ENCODE results near the gene TCF7. TPM values are rescaled to one million over a fixed set of nuclear protein-coding genes. Genes with fewer than 3 reads are reported as not detected.

TCF7 gene
- polyA plus RNA-seq, 6 donors from 2014 or later: 0.34 to 3.7 (median 2.4) TPM

- Mint-ChIP-seq H3K36me3 (no peaks in the 10 kb centered on the region), H3K27ac (peak overlapping the region in 2 of 6 donors; percentile 78 to 84), H3K27me3 (peaks cover 0 to 8% (median 5%) of the 10 kb centered on the region in 3 donors), H3K4me1 (peaks cover 11 to 18% (median 17%) of the 10 kb centered on the region in 3 donors), H3K9me3 (no peaks in the 10 kb centered on the region), H3K4me3 (peak overlapping the region in 1 of 8 donors; percentile 12)
- ATAC-seq (ENCODE audit: low read depth in 2 of 2) (peak; percentile 53 to 72), DNase-seq (no peak)
Observed at GRCh38 chr5:134122530-134122929, 8.0 kb downstream of the TCF7 start.

- Mint-ChIP-seq H3K36me3 (no peaks in the 10 kb centered on the region), H3K4me1 (peaks cover 11 to 19% (median 18%) of the 10 kb centered on the region in 3 donors), H3K9me3 (no peaks in the 10 kb centered on the region), H3K4me3 (no peak overlapping the region), H3K27ac (peak overlapping the region in 2 of 6 donors; percentile 27 to 84), H3K27me3 (peaks cover 0 to 8% (median 5%) of the 10 kb centered on the region in 3 donors)
- DNase-seq: no peak
- ATAC-seq (ENCODE audit: low read depth in 2 of 2): no peak
Observed at GRCh38 chr5:134123360-134123759, 8.9 kb downstream of the TCF7 start.

GRCh38 chr5:134124289-134125038 is 10.0 kb downstream of the TCF7 start:
- peak; percentile 19 to 48 for ATAC-seq (ENCODE audit: low read depth in 2 of 2)
- peak overlapping the region in 2 of 6 donors; percentile 50 to 61 for H3K27ac Mint-ChIP-seq
- peaks cover 11 to 19% (median 18%) of the 10 kb centered on the region in 3 donors for H3K4me1 Mint-ChIP-seq

GRCh38 chr5:134125039-134126015 is 10.8 kb downstream of the TCF7 start:
- DNase-seq (no peak), ATAC-seq (ENCODE audit: low read depth in 2 of 2) (no peak)
- peak overlapping the region in 4 of 6 donors; percentile 48 to 66 (median 56) for H3K27ac Mint-ChIP-seq
- H3K4me3 Mint-ChIP-seq: no peak overlapping the region
- H3K36me3 Mint-ChIP-seq: no peaks in the 10 kb centered on the region
- H3K27me3 Mint-ChIP-seq: peaks cover 0 to 5% (median 1%) of the 10 kb centered on the region in 3 donors
- H3K4me1 Mint-ChIP-seq: peaks cover 9 to 19% (median 18%) of the 10 kb centered on the region in 3 donors
- H3K9me3 Mint-ChIP-seq: no peaks in the 10 kb centered on the region

More at GRCh38 chr5:134124289-134125038, 10.0 kb downstream of the TCF7 start:
- Mint-ChIP-seq H3K9me3 (no peaks in the 10 kb centered on the region), H3K27me3 (peaks cover 0 to 5% (median 3%) of the 10 kb centered on the region in 3 donors), H3K4me3 (no peak overlapping the region), H3K36me3 (no peaks in the 10 kb centered on the region)
- DNase-seq: no peak

GRCh38 chr5:134127376-134127861 is 12.9 kb downstream of the TCF7 start:
- Mint-ChIP-seq H3K4me1 (peaks cover 17 to 30% (median 19%) of the 10 kb centered on the region in 3 donors), H3K9me3 (no peaks in the 10 kb centered on the region), H3K27ac (peak overlapping the region in 4 of 6 donors; percentile 29 to 88 (median 56)), H3K4me3 (no peak overlapping the region), H3K36me3 (no peaks in the 10 kb centered on the region), H3K27me3 (peaks cover 0 to 5% (median 0%) of the 10 kb centered on the region in 3 donors)
- ATAC-seq (ENCODE audit: low read depth in 2 of 2) (peak; percentile 34 to 47), DNase-seq (no peak)

GRCh38 chr5:134127988-134128647 is 13.6 kb downstream of the TCF7 start:
- no peaks in the 10 kb centered on the region for H3K9me3 Mint-ChIP-seq
- no peak for ATAC-seq (ENCODE audit: low read depth in 2 of 2)
- H3K27ac Mint-ChIP-seq: peak overlapping the region in 2 of 6 donors; percentile 50 to 71
- no peak for DNase-seq
- H3K4me3 Mint-ChIP-seq: no peak overlapping the region
- H3K4me1 Mint-ChIP-seq: peaks cover 24 to 34% (median 25%) of the 10 kb centered on the region in 3 donors
- H3K27me3 Mint-ChIP-seq: peaks cover 0 to 5% (median 0%) of the 10 kb centered on the region in 3 donors
- H3K36me3 Mint-ChIP-seq: no peaks in the 10 kb centered on the region

GRCh38 chr5:134128648-134128995 is 14.1 kb downstream of the TCF7 start:
- Mint-ChIP-seq H3K4me1 (peaks cover 20 to 31% (median 29%) of the 10 kb centered on the region in 3 donors), H3K27ac (peak overlapping the region in 2 of 6 donors; percentile 56 to 71), H3K9me3 (no peaks in the 10 kb centered on the region), H3K27me3 (no peaks in the 10 kb centered on the region), H3K36me3 (no peaks in the 10 kb centered on the region), H3K4me3 (no peak overlapping the region)
- ATAC-seq (ENCODE audit: low read depth in 2 of 2): no peak
- no peak for DNase-seq

- Mint-ChIP-seq H3K4me3 (no peak overlapping the region), H3K36me3 (no peaks in the 10 kb centered on the region), H3K9me3 (no peaks in the 10 kb centered on the region), H3K27ac (peak overlapping the region in 3 of 6 donors; percentile 58 to 71 (median 69)), H3K4me1 (peaks cover 21 to 28% (median 25%) of the 10 kb centered on the region in 3 donors), H3K27me3 (no peaks in the 10 kb centered on the region)
- DNase-seq: no peak
- ATAC-seq (ENCODE audit: low read depth in 2 of 2): no peak
Observed at GRCh38 chr5:134129411-134130238, 15.1 kb downstream of the TCF7 start.

GRCh38 chr5:134130239-134130945 is 15.9 kb downstream of the TCF7 start:
- ATAC-seq (ENCODE audit: low read depth in 2 of 2): no peak
- no peak for DNase-seq
- Mint-ChIP-seq H3K4me3 (peak overlapping the region in 1 of 8 donors; percentile 75), H3K4me1 (peaks cover 26 to 29% (median 28%) of the 10 kb centered on the region in 3 donors), H3K36me3 (peaks cover 0 to 4% of the 10 kb centered on the region in 2 donors), H3K9me3 (no peaks in the 10 kb centered on the region), H3K27ac (peak overlapping the region; percentile 47 to 97 (median 74)), H3K27me3 (no peaks in the 10 kb centered on the region)

- peaks cover 32 to 37% (median 34%) of the 10 kb centered on the region in 3 donors for H3K4me1 Mint-ChIP-seq
- H3K4me3 Mint-ChIP-seq: peak overlapping the region in 2 of 8 donors; percentile 25 to 35
- no peak for ATAC-seq (ENCODE audit: low read depth in 2 of 2)
- peaks cover 3 to 12% of the 10 kb centered on the region in 2 donors for H3K36me3 Mint-ChIP-seq
- no peak for DNase-seq
- H3K27me3 Mint-ChIP-seq: no peaks in the 10 kb centered on the region
- H3K9me3 Mint-ChIP-seq: no peaks in the 10 kb centered on the region
- H3K27ac Mint-ChIP-seq: peak overlapping the region in 5 of 6 donors; percentile 39 to 98 (median 97)
Observed at GRCh38 chr5:134131165-134131564, 16.7 kb downstream of the TCF7 start.

GRCh38 chr5:134131578-134132350 is 17.3 kb downstream of the TCF7 start:
- H3K27ac Mint-ChIP-seq: peak overlapping the region; percentile 42 to 98 (median 96)
- peaks cover 32 to 41% (median 33%) of the 10 kb centered on the region in 3 donors for H3K4me1 Mint-ChIP-seq
- no peak for ATAC-seq (ENCODE audit: low read depth in 2 of 2)
- no peaks in the 10 kb centered on the region for H3K9me3 Mint-ChIP-seq
- no peak for DNase-seq
- peak overlapping the region in 4 of 8 donors; percentile 32 to 71 (median 54) for H3K4me3 Mint-ChIP-seq
- H3K36me3 Mint-ChIP-seq: peaks cover 3 to 13% of the 10 kb centered on the region in 2 donors
- no peaks in the 10 kb centered on the region for H3K27me3 Mint-ChIP-seq
